ENCODE measurements around the gene P4HB. TPM values are rescaled to one million over a fixed set of nuclear protein-coding genes. Genes with fewer than 3 reads are reported as not detected.

Gene P4HB
- polyA plus RNA-seq, 3 donors from 2014 or later: 365 to 534 (median 475) TPM

Other genes with a start within 250 kb of the P4HB start
- gene NPLOC4, start 223.4 kb downstream of the P4HB start, polyA plus RNA-seq: 10 to 100 TPM; 51.0 to 73.9 (median 60.3) TPM
- gene TSPAN10, start 223.3 kb downstream of the P4HB start, polyA plus RNA-seq: under 1 TPM in 2 of 3 donors, not detected in 1; 0.48 to 0.63 TPM
- gene PDE6G, start 204.0 kb downstream of the P4HB start, polyA plus RNA-seq: 10 to 100 TPM; 75.1 to 98.8 (median 81.4) TPM
- 10 to 100 TPM; 66.4 to 97.9 (median 93.9) TPM for gene OXLD1, start 193.9 kb downstream of the P4HB start, polyA plus RNA-seq
- 10 to 100 TPM in 1 of 3 donors, 1 to 10 TPM in 2; 1.8 to 21.7 (median 6.1) TPM for gene CCDC137, start 193.8 kb downstream of the P4HB start, polyA plus RNA-seq
- 10 to 100 TPM; 31.1 to 75.2 (median 61.8) TPM for gene ARL16, start 176.7 kb downstream of the P4HB start, polyA plus RNA-seq
- 10 to 100 TPM; 12.4 to 40.4 (median 17.3) TPM for gene HGS, start 176.5 kb downstream of the P4HB start, polyA plus RNA-seq
- 10 to 100 TPM; 43.1 to 79.4 (median 58.7) TPM for gene MRPL12, start 157.2 kb downstream of the P4HB start, polyA plus RNA-seq
- gene SLC25A10, start 148.3 kb downstream of the P4HB start, polyA plus RNA-seq: 1 to 10 TPM; 5.6 to 7.5 (median 5.9) TPM
- gene GCGR, start 56.4 kb downstream of the P4HB start, polyA plus RNA-seq: not detected
- 100 to 1,000 TPM; 112 to 178 (median 124) TPM for gene MCRIP1, start 27.2 kb downstream of the P4HB start, polyA plus RNA-seq
- not detected for gene PPP1R27, start 25.5 kb downstream of the P4HB start, polyA plus RNA-seq
- 100 to 1,000 TPM; 100 to 245 (median 133) TPM for gene ARHGDIA, start 10.8 kb upstream of the P4HB start, polyA plus RNA-seq
- gene ALYREF, start 31.1 kb upstream of the P4HB start, polyA plus RNA-seq: 10 to 100 TPM; 36.2 to 63.3 (median 40.1) TPM
- 100 to 1,000 TPM; 339 to 578 (median 348) TPM for gene ANAPC11, start 31.2 kb upstream of the P4HB start, polyA plus RNA-seq
- gene NPB, start 41.7 kb upstream of the P4HB start, polyA plus RNA-seq: not detected
- 10 to 100 TPM; 44.7 to 59.6 (median 49.5) TPM for gene PCYT2, start 50.9 kb upstream of the P4HB start, polyA plus RNA-seq
- gene SIRT7, start 57.6 kb upstream of the P4HB start, polyA plus RNA-seq: 10 to 100 TPM; 27.2 to 54.7 (median 36.2) TPM
- 1 to 10 TPM; 1.1 to 4.8 (median 1.3) TPM for gene MAFG, start 67.2 kb upstream of the P4HB start, polyA plus RNA-seq
- gene PYCR1, start 76.8 kb upstream of the P4HB start, polyA plus RNA-seq: 1 to 10 TPM; 1.1 to 3.3 (median 1.9) TPM
- not detected for gene MYADML2, start 86.7 kb upstream of the P4HB start, polyA plus RNA-seq
- not detected for gene NOTUM, start 100.7 kb upstream of the P4HB start, polyA plus RNA-seq
- gene ASPSCR1, start 117.1 kb upstream of the P4HB start, polyA plus RNA-seq: 10 to 100 TPM; 21.1 to 32.9 (median 31.3) TPM
- 100 to 1,000 TPM in 2 of 3 donors, 10 to 100 TPM in 1; 70.0 to 104 (median 100) TPM for gene CENPX, start 162.3 kb upstream of the P4HB start, polyA plus RNA-seq
- gene LRRC45, start 162.8 kb upstream of the P4HB start, polyA plus RNA-seq: 1 to 10 TPM; 4.7 to 9.9 (median 5.2) TPM
- gene RAC3, start 171.1 kb upstream of the P4HB start, polyA plus RNA-seq: not detected
- gene DCXR, start 177.2 kb upstream of the P4HB start, polyA plus RNA-seq: 100 to 1,000 TPM; 144 to 242 (median 165) TPM
- gene RFNG, start 191.3 kb upstream of the P4HB start, polyA plus RNA-seq: 1 to 10 TPM; 2.2 to 3.7 (median 3.2) TPM
- 100 to 1,000 TPM; 174 to 212 (median 183) TPM for gene GPS1, start 191.4 kb upstream of the P4HB start, polyA plus RNA-seq
- gene DUS1L, start 205.3 kb upstream of the P4HB start, polyA plus RNA-seq: 10 to 100 TPM; 61.7 to 85.3 (median 82.5) TPM
- gene FASN, start 237.7 kb upstream of the P4HB start, polyA plus RNA-seq: 1 to 10 TPM in 1 of 3 donors, under 1 TPM in 2; 0.10 to 2.7 (median 0.23) TPM

Measured in immature natural killer cell (primary cell).